K562 (cell line): ENCODE results near the gene ITGAD. TPM values are rescaled to one million over a fixed set of nuclear protein-coding genes. Genes with fewer than 3 reads are reported as not detected.

Experiments used
- ATF1 ChIP-seq, 2 experiments: fragments of 450-650 bp in 1 of 2; IDR thresholded peaks; 2 replicates each; pipeline ENCODE4 v1.6.1; 2016; ENCODE audit warnings: missing compliant biosample characterization in 1 of 2, missing genetic modification characterization in 1 of 2
- BCOR ChIP-seq: fragments of 450-650 bp; IDR thresholded peaks from 2 replicates; pipeline ENCODE4 v1.6.1; 2016
- ELF2 ChIP-seq: fragments of 250-450 bp; sonication (Bioruptor Pico); IDR thresholded peaks from 2 replicates; pipeline ENCODE4 v1.5.0; 2021; ENCODE audit warnings: mild to moderate bottlenecking
- ETS2 ChIP-seq: IDR thresholded peaks from 2 replicates; pipeline ENCODE4 v1.6.1; 2016; ENCODE audit warnings: borderline replicate concordance, missing genetic modification characterization, mild to moderate bottlenecking, moderate library complexity, missing compliant biosample characterization; ENCODE audit not compliant: poor library complexity, severe bottlenecking
- FOXK1 ChIP-seq: sonication (generic); formaldehyde crosslinking; IDR thresholded peaks from 2 replicates; pipeline ENCODE4 v1.8.0; 2022; ENCODE audit warnings: missing genetic modification reagents, mild to moderate bottlenecking, borderline replicate concordance
- HCFC1 ChIP-seq: IDR thresholded peaks from 2 replicates; pipeline ENCODE4 v1.6.1; 2012; ENCODE audit warnings: low read depth, low read length, improper control_type of control experiment
- ILF3 ChIP-seq: fragments of 450-650 bp; IDR thresholded peaks from 2 replicates; pipeline ENCODE4 v1.6.1; 2018; ENCODE audit warnings: antibody characterized with exemption, mild to moderate bottlenecking, moderate library complexity, borderline replicate concordance
- MIER1 ChIP-seq: fragments of 450-650 bp; IDR thresholded peaks from 2 replicates; pipeline ENCODE4 v1.6.1; 2016; ENCODE audit warnings: antibody characterized with exemption, mild to moderate bottlenecking, low read depth
- PHB2 ChIP-seq: fragments of 450-650 bp; IDR thresholded peaks from 2 replicates; pipeline ENCODE4 v1.6.1; 2017; ENCODE audit warnings: low read depth
- POLR2AphosphoS5 ChIP-seq: IDR thresholded peaks from 2 replicates; pipeline ENCODE4 v1.6.1; 2011; ENCODE audit warnings: mild to moderate bottlenecking, low read depth, low read length, moderate library complexity; ENCODE audit not compliant: control insufficient read depth, insufficient read depth
- RCOR1 ChIP-seq, 2 experiments: IDR thresholded peaks; 2 replicates each; pipeline ENCODE4 v1.6.1; 2012; ENCODE audit warnings: low read depth in 2 of 2, low read length in 2 of 2, borderline replicate concordance in 1 of 2, improper control_type of control experiment in 1 of 2
- RFX7 ChIP-seq: fragments of 250-450 bp; sonication (Bioruptor Pico); IDR thresholded peaks from 2 replicates; pipeline ENCODE4 v1.5.1; 2021; ENCODE audit warnings: mild to moderate bottlenecking
- SAP30 ChIP-seq: fragments of 200-600 bp; sonication (generic); IDR thresholded peaks from 2 replicates; pipeline ENCODE4 v1.6.1; 2012; ENCODE audit warnings: borderline replicate concordance, low read depth, mild to moderate bottlenecking, moderate library complexity, low read length, control low read depth, inconsistent platforms; ENCODE audit not compliant: insufficient read depth, poor library complexity, severe bottlenecking
- ZKSCAN1 ChIP-seq: fragments of 150-350 bp; IDR thresholded peaks from 2 replicates; pipeline ENCODE4 v1.6.1; 2016; ENCODE audit warnings: low read depth, low read length
- ZNF140 ChIP-seq: fragments of 250-450 bp; sonication (Bioruptor Pico); IDR thresholded peaks from 2 replicates; pipeline ENCODE4 v1.8.0; 2021; ENCODE audit warnings: moderate library complexity, mild to moderate bottlenecking, inconsistent platforms
- ZNF165 ChIP-seq: fragments of 250-450 bp; sonication (Bioruptor Pico); IDR thresholded peaks from 2 replicates; pipeline ENCODE4 v1.4.0; 2020; ENCODE audit warnings: borderline replicate concordance
- ZNF282 ChIP-seq: sonication (generic); formaldehyde crosslinking; IDR thresholded peaks from 2 replicates; pipeline ENCODE4 v1.8.1; 2023; ENCODE audit warnings: missing genetic modification reagents
- ZNF436 ChIP-seq: fragments of 250-450, 450-650 bp; sonication (Bioruptor Pico); formaldehyde crosslinking; IDR thresholded peaks from 2 replicates; pipeline ENCODE4 v1.7.0; 2020; ENCODE audit warnings: mild to moderate bottlenecking
- ZNF444 ChIP-seq: fragments of 250-450 bp; sonication (Bioruptor Pico); IDR thresholded peaks from 2 replicates; pipeline ENCODE4 v1.4.0; 2020; ENCODE audit warnings: mild to moderate bottlenecking, moderate library complexity
- ZNF592 ChIP-seq: fragments of 450-650 bp; IDR thresholded peaks from 2 replicates; pipeline ENCODE4 v1.6.1; 2017; ENCODE audit warnings: antibody characterized with exemption, mild to moderate bottlenecking
- polyA plus RNA-seq, 8 experiments: library from polyadenylated mRNA; depleted of rRNA in 4 of 8; stranded (reverse) in 5 of 8; unstranded in 3 of 8; fragments of >200 nt; fragmentation: Nextera tagmentation in 2 of 8; fragmentation: Illumina TruSeq in 1 of 8; extraction: Ambion mirVana in 2 of 8; extraction: Trizol in 1 of 8; gene quantifications; 2 replicates each; pipeline versions ENCODE4 v1.2.1 to v1.2.3, GENCODE V29; 2011 to 2014; ENCODE audit warnings: inconsistent platforms in 1 of 8, missing spikeins in 1 of 8
- total RNA-seq, 7 experiments: library from RNA; depleted of rRNA in 6 of 7; stranded (reverse); fragments of >200 nt in 6 of 7; fragmentation: Illumina TruSeq in 2 of 7; extraction: Trizol in 2 of 7; gene quantifications; 2 replicates each; pipeline versions ENCODE4 v1.2.1 to v1.2.3, GENCODE V29; 2011 to 2021; ENCODE audit warnings: low replicate concordance in 1 of 7

Gene ITGAD
- total and polyA plus RNA-seq, 9 of the 15 experiments (the other 6 are each of a cell fraction or from before 2014, with no cell fraction given) = not detected

GRCh38 chr16:31459687-31460581 lies 66.8 kb downstream of the ITGAD start (continued):
- TF ChIP-seq ZNF592 (no peak), ETS2 (tag) (no peak), ZNF282 (CRISPR knock-in tag) (no peak), POLR2AphosphoS5 (no peak), ZNF165 (CRISPR knock-in tag) (no peak), HCFC1 (no peak), ELF2 (CRISPR knock-in tag) (no peak), SAP30 (no peak), PHB2 (no peak), RCOR1 (IDR thresholded peaks at IDR 0.05; ENCODE audit: borderline replicate concordance in 1 of 2, low read depth in 2 of 2, low read length in 2 of 2) (no peak), FOXK1 (CRISPR knock-in tag) (0 out of 2 replicates have a peak, but pooled peaks have one; percentile 61), ZNF444 (CRISPR knock-in tag) (no peak), RFX7 (no peak), ILF3 (no peak), ZNF140 (CRISPR knock-in tag) (no peak), ZNF436 (no peak), ATF1 (CRISPR knock-in tag; IDR thresholded peaks at IDR 0.05) (no peak), ATF1 (tag; IDR thresholded peaks at IDR 0.05) (peak; percentile 30; the same call in 1 of the 2 replicates), MIER1 (0 out of 2 replicates have a peak, but pooled peaks have one; percentile 56), ZKSCAN1 (no peak), BCOR (no peak)
